CD4-positive, alpha-beta T cell treated with Interferon gamma for 1 hour (primary cell): ENCODE results near the gene NEUROG1.

Experiments
- DNase-seq: peaks from one replicate; pipeline ENCODE4 v3.0.0-alpha.2; 2020

The NEUROG1 gene

GRCh38 chr5:135491552-135492318, 44.0 kb downstream of the NEUROG1 start:
- no peak for DNase-seq

- no peak for DNase-seq
These were observed 44.7 kb downstream of the NEUROG1 start for GRCh38 chr5:135491038-135491551.

- DNase-seq = no peak
These were observed 45.3 kb downstream of the NEUROG1 start for GRCh38 chr5:135490245-135491037.

GRCh38 chr5:135489466-135490244, 46.1 kb downstream of the NEUROG1 start:
- DNase-seq = no peak

- no peak for DNase-seq
These were observed 46.9 kb downstream of the NEUROG1 start for GRCh38 chr5:135488727-135489465.

GRCh38 chr5:135487839-135488514, 47.8 kb downstream of the NEUROG1 start:
- no peak for DNase-seq

- no peak for DNase-seq
These were observed 48.7 kb downstream of the NEUROG1 start for GRCh38 chr5:135487037-135487395.

- DNase-seq = no peak
These were observed 49.4 kb downstream of the NEUROG1 start for GRCh38 chr5:135486131-135487036.

GRCh38 chr5:135484674-135485086, 51.1 kb downstream of the NEUROG1 start:
- no peak for DNase-seq
